Measurements from ENCODE around the gene TBC1D30.

- TF ChIP-seq, protein P1, sequence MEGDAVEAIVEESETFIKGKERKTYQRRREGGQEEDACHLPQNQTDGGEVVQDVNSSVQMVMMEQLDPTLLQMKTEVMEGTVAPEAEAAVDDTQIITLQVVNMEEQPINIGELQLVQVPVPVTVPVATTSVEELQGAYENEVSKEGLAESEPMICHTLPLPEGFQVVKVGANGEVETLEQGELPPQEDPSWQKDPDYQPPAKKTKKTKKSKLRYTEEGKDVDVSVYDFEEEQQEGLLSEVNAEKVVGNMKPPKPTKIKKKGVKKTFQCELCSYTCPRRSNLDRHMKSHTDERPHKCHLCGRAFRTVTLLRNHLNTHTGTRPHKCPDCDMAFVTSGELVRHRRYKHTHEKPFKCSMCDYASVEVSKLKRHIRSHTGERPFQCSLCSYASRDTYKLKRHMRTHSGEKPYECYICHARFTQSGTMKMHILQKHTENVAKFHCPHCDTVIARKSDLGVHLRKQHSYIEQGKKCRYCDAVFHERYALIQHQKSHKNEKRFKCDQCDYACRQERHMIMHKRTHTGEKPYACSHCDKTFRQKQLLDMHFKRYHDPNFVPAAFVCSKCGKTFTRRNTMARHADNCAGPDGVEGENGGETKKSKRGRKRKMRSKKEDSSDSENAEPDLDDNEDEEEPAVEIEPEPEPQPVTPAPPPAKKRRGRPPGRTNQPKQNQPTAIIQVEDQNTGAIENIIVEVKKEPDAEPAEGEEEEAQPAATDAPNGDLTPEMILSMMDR (IDR thresholded peaks at IDR 0.05) = no peak
- TF ChIP-seq EP300 (IDR thresholded peaks at IDR 0.05) = no peak
Measured at GRCh38 chr12:64806173-64806572, 18.3 kb upstream of the TBC1D30 start.
